Activated CD4-positive, alpha-beta T cell treated with anti-CD3 and anti-CD28 coated beads for 48 hours (primary cell): Measurements from ENCODE around the gene TAF11L11.
"Not testable (repeated sequence)": the region's sequence is repeated elsewhere in the genome, so short reads cannot be mapped to it uniquely, and the experiment has no call there.

Experiments
- DNase-seq: peaks from one replicate; pipeline ENCODE4 v3.0.0-alpha.2; 2020

The TAF11L11 gene

DNA sequence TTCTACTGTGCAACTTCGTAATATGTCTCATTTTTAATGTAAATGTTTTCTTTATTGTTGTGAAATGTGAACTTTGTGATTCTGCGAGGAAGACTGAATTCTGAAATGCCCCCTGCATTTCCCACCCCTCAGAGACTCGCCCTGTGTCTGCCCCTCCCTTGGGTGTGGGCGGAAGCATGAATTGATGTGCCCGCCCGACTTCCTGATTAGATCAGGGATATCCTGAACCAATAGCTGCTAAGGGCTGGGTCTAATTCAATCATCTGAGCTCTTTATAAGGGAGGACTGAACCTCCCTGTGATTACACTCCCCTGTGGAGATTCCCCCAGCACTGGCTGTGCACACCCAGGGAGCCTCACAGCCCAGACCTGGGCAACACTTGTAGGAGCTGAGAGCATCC lies at the start of gene TAF11L11:
TAF11L11 (plus strand) TSS at position 304 of the 400 bp plus-strand sequence.
- not testable (repeated sequence) for DNase-seq

DNA sequence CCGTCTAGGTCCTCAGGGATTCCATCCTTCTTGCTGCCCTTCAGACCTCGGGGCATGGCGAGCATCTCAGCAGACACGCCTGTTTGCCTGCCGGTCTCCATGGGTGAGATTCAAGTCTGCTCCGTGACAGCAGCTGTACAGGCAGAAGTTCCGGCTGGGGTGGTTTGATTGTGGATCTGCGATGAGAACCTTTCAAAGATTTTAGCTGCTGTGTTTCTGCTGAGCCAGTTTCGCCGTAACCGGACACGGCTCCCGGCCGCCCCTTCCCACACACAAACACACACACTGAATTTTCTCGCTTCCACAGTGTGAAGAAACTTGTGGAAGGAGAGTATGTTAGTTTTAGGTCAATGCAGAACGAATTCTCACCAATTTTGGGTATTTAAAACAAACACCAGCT lies 18.3 kb upstream of the TAF11L11 start, which contains the start of gene TAF11L7:
TAF11L7 (minus strand) TSS at position 101 of the 400 bp plus-strand sequence.
- not testable (repeated sequence) for DNase-seq

DNA sequence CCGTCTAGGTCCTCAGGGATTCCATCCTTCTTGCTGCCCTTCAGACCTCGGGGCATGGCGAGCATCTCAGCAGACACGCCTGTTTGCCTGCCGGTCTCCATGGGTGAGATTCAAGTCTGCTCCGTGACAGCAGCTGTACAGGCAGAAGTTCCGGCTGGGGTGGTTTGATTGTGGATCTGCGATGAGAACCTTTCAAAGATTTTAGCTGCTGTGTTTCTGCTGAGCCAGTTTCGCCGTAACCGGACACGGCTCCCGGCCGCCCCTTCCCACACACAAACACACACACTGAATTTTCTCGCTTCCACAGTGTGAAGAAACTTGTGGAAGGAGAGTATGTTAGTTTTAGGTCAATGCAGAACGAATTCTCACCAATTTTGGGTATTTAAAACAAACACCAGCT lies 13.1 kb upstream of the TAF11L11 start, which contains the start of gene TAF11L8:
TAF11L8 (minus strand) TSS at position 101 of the 400 bp plus-strand sequence.
- not testable (repeated sequence) for DNase-seq

DNA sequence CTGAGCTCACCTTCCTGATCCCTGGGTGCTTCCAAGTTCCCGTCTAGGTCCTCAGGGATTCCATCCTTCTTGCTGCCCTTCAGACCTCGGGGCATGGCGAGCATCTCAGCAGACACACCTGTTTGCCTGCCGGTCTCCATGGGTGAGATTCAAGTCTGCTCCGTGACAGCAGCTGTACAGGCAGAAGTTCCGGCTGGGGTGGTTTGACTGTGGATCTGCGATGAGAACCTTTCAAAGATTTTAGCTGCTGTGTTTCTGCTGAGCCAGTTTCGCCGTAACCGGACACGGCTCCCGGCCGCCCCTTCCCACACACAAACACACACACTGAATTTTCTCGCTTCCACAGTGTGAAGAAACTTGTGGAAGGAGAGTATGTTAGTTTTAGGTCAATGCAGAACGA lies 9.7 kb upstream of the TAF11L11 start, which contains the start of gene TAF11L9:
TAF11L9 (minus strand) TSS at position 140 of the 400 bp plus-strand sequence.
- not testable (repeated sequence) for DNase-seq

DNA sequence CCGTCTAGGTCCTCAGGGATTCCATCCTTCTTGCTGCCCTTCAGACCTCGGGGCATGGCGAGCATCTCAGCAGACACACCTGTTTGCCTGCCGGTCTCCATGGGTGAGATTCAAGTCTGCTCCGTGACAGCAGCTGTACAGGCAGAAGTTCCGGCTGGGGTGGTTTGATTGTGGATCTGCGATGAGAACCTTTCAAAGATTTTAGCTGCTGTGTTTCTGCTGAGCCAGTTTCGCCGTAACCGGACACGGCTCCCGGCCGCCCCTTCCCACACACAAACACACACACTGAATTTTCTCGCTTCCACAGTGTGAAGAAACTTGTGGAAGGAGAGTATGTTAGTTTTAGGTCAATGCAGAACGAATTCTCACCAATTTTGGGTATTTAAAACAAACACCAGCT lies 6.3 kb upstream of the TAF11L11 start, which contains the start of gene TAF11L10:
TAF11L10 (minus strand) TSS at position 101 of the 400 bp plus-strand sequence.
- not testable (repeated sequence) for DNase-seq

DNA sequence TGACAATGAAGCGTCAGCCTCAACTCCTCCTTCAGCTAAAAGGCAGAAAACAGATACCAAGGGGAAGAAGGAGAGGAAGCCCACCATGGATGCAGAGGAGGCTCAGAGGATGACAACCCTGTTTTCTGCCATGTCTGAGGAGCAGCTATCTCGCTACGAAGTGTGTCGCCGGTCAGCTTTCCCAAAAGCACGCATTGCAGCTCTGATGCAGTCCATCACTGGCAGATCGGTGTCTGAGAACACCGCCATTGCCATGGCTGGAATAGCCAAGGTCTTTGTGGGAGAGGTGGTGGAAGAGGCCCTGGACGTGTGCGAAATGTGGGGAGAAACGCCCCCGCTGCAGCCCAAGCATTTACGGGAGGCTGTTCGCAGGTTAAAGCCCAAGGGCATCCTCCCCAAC lies 968 bp downstream of the TAF11L11 start:
- DNase-seq = no peak

DNA sequence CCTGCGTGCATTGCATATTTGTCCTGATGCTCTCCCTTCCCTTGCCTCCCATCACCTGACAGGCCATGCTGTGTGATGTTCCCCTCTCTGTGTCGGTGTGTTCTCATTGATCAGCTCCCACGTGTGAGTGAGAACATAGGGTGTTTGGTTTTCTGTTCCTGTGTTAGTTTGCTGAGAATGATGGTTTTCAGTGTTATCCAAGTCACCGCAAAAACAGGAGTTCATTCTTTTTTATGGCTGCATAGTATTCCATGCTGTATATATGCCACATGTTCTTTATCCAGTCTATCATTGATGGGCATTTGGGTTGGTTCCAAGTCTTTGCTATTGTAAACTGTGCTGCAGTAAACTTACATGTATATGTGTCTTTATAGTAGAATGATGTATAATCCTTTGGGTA lies 3.5 kb downstream of the TAF11L11 start:
- DNase-seq = not testable (repeated sequence)

DNA sequence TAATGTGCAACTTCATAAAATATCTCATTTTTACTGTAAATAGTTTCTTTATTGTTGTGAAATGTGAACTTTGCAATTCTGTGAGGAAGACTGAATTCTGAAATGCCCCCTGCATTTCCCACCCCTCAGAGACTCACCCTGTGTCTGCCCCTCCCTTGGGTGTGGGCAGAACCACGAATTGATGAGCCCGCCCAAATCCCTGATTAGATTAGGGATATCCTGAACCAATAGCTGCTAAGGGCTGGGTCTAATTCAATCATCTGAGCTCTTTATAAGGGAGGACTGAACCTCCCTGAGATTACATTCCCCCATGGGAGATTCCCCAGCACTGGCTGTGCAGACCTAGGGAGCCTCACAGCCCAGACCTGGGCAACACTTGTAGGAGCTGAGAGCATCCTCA lies 6.1 kb downstream of the TAF11L11 start, which contains the start of gene TAF11L12:
TAF11L12 (plus strand) TSS at position 301 of the 400 bp plus-strand sequence.
- DNase-seq = not testable (repeated sequence)

DNA sequence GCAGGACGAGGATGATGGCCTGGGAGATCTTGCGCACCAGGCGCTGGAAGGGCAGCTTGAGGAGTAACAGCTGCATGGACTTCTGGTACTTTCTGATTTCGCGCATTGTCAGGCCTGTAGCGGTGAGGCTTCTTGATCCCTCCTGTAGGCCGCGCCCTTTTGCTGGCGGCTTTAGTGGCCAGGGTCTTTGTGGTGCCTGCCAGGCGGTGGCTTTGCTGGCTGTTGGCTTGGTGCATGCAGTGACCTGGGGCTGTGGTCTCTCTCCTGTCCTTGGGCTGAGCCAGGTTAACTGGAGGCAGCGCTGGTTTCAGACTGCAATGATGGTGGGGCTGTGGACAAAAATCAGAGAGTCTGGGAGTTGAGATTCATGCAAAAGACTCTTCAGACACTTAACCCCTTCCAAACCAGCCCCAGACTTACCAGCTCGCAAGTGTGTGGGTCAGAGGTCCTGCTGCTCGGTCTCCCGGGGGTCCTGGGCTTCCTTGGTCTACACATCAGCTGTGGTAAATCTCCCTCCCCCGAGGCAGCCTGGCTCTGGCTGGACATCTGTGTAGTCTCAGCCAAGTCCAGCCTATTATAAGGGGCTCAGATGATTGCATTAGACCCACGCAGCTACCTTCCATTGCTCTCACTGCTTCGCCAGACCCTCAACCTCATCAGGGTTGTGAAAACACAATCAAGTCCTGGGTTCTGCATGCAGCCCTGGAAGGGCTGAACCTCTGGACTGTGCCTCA lies 11.1 kb downstream of the TAF11L11 start:
- no peak for DNase-seq

DNA sequence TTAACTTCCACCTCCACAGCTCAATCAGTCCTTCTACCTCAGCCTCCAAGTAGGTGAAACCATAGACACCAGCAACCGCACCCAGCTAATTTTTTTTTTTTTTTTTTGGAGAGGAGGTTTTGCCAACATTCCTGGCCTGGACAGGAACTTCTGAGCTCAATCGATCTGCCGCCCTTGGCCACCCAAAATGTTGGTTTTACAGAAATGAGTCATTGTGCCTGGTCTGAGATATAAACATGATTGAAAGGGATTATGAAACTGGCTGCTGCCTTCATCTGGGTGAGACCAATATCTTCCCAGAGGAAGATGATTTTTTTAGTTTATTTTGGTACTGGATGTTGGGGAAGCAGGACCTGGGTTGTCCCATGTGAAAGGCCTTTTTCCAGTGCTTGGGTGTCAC lies 15.4 kb downstream of the TAF11L11 start:
- DNase-seq = no peak

DNA sequence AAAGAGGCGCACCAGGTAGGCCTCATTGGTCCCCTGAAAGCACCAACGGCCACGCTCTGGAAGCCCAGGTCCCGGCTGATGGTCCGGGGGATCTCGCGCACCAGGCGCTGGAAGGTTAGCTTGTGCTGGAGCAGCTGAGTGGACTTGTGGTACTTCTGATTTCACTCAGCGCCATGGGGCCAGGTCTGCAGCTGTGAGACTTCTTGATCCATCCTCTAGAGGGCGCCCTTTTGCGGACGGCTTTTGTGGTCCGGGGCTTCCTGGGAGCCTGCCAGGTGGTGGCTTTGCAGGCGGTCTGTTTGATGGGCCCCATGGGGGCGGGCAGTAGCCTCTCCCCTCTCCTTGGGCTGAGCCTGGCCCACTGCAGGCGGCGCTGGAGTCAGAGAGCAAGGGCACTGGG lies 16.6 kb downstream of the TAF11L11 start:
- DNase-seq = no peak

DNA sequence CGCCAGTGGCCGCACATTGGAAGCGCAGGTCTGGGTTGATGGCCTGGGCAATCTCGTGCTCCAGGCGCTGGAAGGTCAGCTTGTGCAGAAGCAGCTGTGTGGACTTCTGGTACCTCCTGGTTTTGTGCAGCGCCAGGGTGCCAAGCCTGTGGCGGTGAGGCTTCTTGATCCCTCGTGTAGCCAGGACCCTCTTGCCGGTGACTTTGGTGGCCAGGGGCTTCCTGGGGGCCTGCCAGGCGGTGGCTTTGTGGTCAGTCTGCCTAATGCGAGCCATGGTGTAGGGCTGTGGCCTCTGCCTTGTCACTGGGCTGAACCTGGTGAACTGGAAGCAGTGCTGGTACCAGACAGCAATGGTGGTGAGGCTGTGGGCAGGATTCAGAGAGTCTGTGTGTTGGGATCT lies 21.7 kb downstream of the TAF11L11 start:
- no peak for DNase-seq

DNA sequence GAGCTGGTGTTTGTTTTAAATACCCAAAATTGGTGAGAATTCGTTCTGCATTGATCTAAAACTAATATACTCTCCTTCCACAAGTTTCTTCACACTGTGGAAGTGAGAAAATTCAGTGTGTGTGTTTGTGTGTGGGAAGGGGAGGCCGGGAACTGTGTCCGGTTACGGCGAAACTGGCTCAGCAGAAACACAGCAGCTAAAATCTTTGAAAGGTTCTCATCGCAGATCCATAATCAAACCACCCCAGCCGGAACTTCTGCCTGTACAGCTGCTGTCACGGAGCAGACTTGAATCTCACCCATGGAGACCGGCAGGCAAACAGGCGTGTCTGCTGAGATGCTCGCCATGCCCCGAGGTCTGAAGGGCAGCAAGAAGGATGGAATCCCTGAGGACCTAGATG lies 27.8 kb downstream of the TAF11L11 start, which contains the start of gene TAF11L13:
TAF11L13 (plus strand) TSS at position 301 of the 400 bp plus-strand sequence.
- DNase-seq = not testable (repeated sequence)

DNA sequence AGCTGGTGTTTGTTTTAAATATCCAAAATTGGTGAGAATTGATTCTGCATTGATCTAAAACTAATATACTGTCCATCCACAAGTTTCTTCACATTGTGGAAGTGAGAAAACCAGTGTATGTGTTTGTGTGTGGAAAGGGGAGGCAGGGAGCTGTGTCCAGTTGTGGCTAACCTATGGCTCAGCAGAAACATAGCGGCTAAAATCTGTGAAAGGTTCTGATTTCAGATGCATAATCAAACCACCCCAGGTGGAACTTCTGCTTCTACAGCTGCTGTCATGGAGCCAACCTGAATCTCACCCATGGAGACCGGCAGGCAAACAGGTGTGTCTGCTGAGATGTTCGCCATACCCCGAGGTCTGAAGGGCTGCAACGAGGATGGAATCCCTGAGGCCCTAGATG lies 30.2 kb downstream of the TAF11L11 start, which contains the start of gene TAF11L14:
TAF11L14 (plus strand) TSS at position 301 of the 400 bp plus-strand sequence.
- no peak for DNase-seq

DNA sequence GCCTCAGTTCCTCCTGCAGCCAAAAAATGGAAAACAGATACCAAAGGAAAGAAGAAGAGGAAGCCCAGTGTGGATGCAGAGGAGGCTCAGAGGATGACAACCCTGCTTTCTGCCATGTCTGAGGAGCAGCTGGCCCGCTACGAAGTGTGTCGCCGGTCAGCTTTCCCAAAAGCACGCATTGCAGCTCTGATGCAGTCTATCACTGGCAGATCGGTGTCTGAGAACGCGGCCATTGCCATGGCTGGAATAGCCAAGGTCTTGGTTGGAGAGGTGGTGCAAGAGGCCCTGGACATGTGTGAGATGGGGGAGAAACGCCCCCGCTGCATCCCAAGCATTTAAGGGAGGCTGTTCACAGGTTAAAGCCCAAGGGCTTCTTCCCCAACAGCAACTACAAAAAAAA lies 45.2 kb downstream of the TAF11L11 start:
- DNase-seq = not testable (repeated sequence)

DNA sequence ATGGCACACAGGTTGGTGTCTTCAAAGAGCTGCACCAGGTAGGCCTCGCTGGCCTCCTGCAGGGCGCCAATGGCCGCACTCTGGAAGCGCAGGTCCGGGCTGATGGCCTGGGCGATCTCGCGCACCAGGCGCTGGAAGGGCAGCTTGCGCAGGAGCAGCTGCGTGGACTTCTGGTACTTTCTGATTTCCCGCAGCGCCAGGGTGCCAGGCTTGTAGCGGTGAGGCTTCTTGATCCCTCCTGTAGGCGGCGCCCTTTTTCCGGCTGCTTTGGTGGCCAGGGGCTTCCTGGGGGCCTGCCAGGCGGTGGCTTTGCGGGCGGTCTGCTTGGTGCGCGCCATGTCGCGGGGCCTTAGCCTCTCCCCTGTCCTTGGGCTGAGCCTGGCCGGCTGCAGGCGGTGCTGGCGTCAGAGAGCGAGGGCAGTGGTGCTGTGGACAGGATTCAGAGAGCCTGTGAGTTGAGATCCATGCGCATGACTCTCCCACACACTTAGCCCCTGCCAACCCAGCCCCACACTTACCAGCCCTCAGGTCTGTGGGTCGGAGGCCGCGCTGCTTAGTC lies 51.3 kb downstream of the TAF11L11 start:
- not testable (repeated sequence) for DNase-seq
